NB4 (cell line): ENCODE data around the gene CDH2.
"Not testable (repeated sequence)": the region's sequence is repeated elsewhere in the genome, so short reads cannot be mapped to it uniquely, and the experiment has no call there.

Experiments used
- DNase-seq: peaks from one replicate; pipeline ENCODE4 v3.0.0; 2010; ENCODE audit warnings: low read depth
- H3K4me3 ChIP-seq: one replicate; pipeline ENCODE4 v1.5.1; 2011; ENCODE audit warnings: mild to moderate bottlenecking, low read depth, low read length, moderate library complexity
- MYC ChIP-seq: IDR thresholded peaks from 2 replicates; pipeline ENCODE4 v1.6.1; 2011; ENCODE audit warnings: low read depth, low read length
- POLR2A ChIP-seq: IDR thresholded peaks from 2 replicates; pipeline ENCODE4 v1.6.1; 2011; ENCODE audit warnings: mild to moderate bottlenecking; ENCODE audit not compliant: insufficient read length; ENCODE audit errors: extremely low read depth
- TF ChIP-seq, protein P1 (sequence below): IDR thresholded peaks from one replicate; pipeline ENCODE4 v1.5.1; 2012; ENCODE audit warnings: low read depth, low read length
- TF ChIP-seq, protein P2 (sequence below): IDR thresholded peaks from 2 replicates; pipeline ENCODE4 v1.6.1; 2011; ENCODE audit warnings: low read depth, low read length

CDH2 gene

DNA sequence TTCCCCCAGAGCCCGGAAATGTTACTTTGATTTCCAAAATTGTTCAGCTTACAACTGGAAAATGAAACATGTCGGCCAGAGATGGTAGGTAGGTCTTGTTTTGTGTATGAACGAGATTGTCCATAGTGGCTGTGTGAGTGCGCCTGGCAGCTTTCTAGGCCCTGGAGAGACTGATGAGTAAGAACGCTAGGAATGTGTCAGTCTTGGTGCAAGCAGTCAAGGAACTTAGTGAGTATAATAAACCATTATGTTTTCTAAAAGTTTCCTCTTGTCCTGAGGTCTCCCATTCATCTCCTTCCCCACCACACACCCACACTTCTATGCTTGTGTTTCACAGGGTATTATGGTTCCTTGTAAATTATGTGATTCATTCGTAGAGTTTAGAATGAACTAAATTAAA lies 234.2 kb downstream of the CDH2 start:
- DNase-seq: no peak
- H3K4me3 ChIP-seq: no peak overlapping the region
- TF ChIP-seq, protein P1, sequence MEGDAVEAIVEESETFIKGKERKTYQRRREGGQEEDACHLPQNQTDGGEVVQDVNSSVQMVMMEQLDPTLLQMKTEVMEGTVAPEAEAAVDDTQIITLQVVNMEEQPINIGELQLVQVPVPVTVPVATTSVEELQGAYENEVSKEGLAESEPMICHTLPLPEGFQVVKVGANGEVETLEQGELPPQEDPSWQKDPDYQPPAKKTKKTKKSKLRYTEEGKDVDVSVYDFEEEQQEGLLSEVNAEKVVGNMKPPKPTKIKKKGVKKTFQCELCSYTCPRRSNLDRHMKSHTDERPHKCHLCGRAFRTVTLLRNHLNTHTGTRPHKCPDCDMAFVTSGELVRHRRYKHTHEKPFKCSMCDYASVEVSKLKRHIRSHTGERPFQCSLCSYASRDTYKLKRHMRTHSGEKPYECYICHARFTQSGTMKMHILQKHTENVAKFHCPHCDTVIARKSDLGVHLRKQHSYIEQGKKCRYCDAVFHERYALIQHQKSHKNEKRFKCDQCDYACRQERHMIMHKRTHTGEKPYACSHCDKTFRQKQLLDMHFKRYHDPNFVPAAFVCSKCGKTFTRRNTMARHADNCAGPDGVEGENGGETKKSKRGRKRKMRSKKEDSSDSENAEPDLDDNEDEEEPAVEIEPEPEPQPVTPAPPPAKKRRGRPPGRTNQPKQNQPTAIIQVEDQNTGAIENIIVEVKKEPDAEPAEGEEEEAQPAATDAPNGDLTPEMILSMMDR: no peak
- TF ChIP-seq, protein P2, sequence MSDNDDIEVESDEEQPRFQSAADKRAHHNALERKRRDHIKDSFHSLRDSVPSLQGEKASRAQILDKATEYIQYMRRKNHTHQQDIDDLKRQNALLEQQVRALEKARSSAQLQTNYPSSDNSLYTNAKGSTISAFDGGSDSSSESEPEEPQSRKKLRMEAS: no peak
- TF ChIP-seq MYC (no peak), POLR2A (no peak)

DNA sequence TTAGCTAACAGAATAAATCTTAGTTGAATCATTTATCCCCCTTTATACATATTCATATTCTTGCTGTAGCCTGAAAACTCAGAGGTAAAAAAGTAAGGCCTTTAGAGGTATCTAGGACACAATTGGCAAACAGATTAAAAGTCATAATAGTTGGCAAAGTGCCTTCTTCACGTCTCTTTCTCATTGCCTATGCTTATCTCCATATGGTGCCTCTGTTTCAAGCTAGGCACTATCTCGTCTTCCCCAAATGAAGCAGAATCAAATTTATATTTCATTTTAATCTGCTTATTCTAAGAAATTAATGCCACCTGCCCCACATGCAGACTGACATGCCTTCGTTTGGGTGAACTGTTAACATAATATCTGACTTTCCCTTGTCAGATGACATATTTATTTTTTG lies 245.4 kb downstream of the CDH2 start:
- H3K4me3 ChIP-seq: no peak overlapping the region
- TF ChIP-seq, protein P1: no peak
- TF ChIP-seq, protein P2: no peak
- TF ChIP-seq POLR2A (no peak), MYC (no peak)
- no peak for DNase-seq

DNA sequence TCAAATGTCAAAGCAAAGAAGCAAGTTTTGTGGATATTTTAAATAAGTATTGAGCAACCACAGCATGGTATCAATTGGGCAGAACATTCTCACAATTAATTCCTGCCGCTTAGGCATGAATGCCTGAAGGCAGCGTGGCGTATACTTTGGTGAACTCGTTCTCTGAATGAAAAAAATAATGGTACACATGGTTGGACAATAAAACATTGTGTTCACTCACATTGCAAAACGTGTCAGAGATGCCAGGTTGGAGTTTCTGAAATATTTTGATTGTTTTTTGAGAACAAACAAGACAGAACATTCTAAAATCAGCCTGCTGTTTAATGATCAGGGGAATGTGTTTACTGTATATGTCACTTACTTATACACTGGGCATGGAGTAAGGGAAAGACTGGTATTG lies 254.2 kb downstream of the CDH2 start:
- TF ChIP-seq, protein P2: no peak
- no peak for DNase-seq
- H3K4me3 ChIP-seq: no peak overlapping the region

DNA sequence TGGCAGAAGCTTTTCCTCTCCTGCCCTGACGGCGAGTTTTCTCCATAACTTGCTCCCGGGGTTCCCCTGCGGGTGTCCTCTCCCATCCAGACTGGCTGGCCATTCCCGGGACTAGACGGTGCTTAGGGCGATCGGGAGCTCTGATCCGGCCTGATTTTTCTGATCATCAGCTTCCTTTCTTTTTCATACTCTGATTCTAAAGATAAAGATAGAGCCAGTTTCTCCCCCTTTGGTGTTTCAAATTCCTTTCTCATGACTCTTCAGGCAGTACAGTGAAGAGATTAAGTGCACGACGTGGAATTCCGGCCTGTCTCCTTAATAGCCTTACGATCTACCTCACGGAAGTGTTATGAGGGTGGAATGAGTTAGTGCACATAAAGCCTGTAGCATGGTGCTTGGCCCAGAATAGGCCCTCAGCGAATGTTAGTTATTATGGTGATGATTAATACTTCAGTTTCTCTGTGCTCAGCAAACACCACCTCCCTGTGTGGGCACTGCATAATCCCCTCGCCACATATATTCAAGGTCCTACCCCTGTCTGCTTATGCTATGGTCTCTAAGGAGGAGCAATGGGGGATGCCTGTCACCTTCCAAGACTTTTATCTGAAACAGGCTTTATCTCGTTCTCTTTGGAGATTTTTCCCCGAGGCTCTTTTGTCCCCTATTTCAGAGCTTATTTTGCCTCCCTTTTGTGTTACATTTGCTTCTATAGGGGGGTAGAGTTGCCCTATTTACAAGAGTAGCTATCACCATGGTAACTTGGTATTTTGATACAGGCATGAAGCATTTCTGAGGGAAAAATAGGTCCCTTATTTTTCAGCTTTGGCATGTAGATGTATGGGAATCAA lies 254.8 kb downstream of the CDH2 start:
- TF ChIP-seq POLR2A (no peak), MYC (no peak)
- TF ChIP-seq, protein P1: no peak
- TF ChIP-seq, protein P2: no peak
- no peak for DNase-seq
- H3K4me3 ChIP-seq: no peak overlapping the region

DNA sequence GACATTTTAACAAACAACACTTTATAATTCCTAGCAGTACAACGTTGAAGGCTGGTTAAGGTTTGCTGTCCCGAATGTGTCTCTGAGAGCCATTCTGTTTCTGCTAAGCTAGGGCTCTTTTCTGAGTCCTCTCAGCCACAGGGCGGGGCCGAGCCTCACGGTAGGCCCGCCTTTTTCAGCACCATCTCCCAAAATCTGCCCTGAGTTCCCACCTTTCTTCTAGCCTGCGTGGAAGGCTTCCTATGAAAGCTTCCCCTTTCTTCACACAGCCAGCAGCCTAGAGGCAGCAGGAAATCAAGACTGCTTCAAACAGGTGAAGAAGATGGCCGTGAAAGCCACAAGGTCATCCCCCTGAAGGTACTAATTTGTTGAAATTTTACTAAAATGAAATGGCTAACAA lies 255.5 kb downstream of the CDH2 start:
- DNase-seq: no peak
- no peak overlapping the region for H3K4me3 ChIP-seq
- no peak for TF ChIP-seq MYC
- TF ChIP-seq, protein P2: no peak
- TF ChIP-seq, protein P1: no peak
- no peak for TF ChIP-seq POLR2A

DNA sequence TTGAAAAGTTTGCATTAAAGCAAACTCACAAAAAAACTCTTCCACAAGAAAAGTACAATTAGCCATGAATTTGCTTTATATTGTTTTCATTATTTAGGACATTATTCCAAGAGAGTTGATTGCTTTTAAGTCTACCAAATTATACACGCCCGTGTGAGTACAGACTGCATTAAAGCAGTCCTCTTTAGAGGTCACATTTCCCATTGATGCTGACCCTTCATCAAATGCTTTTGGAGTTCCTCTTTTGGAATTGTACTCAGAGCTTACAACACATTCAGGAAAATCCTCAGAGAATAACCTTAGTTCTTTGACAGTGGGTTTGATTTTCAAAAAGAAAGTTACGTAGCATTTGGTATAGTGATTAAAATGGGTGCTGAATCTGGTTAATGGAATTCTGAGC lies 256.1 kb downstream of the CDH2 start:
- TF ChIP-seq MYC (no peak), POLR2A (no peak)
- TF ChIP-seq, protein P1: no peak
- TF ChIP-seq, protein P2: no peak
- DNase-seq: no peak
- no peak overlapping the region for H3K4me3 ChIP-seq

DNA sequence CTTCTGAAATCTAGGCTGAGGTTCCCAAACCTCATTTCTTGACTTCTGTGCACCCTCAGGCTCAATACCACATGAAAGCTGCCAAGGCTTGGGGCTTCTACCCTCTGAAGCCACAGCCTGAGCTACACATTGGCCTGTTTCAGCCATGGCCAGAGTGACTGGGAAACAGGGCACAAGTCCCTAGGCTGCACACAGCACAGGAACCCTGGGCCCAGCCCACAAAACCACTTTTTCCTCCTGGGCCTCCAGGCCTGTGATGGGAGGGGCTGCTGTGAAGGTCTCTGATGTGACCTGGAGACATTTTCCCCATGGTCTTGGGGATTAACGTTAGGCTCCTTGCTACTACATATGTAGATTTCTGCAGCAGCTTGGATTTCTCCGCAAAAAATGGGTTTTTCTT lies 270.7 kb downstream of the CDH2 start:
- H3K4me3 ChIP-seq, DNase-seq: not testable (repeated sequence)
